Left ventricle myocardium superior (tissue), 1 donor: ENCODE results near the gene MRPS2. TPM values are rescaled to one million over a fixed set of nuclear protein-coding genes. Genes with fewer than 3 reads are reported as not detected.
"Not testable (repeated sequence)": the region's sequence is repeated elsewhere in the genome, so short reads cannot be mapped to it uniquely, and the experiment has no call there.

Source experiments
- ATAC-seq: fragments of 200-7000 bp; cut with Tn5 transposase; one replicate; pipeline ENCODE4 v1.9.1; 2020; ENCODE audit warnings: mild to moderate bottlenecking, moderate library complexity
- DNase-seq: peaks from one replicate; pipeline ENCODE4 v3.0.0-alpha.2; 2020
- intact Hi-C: fragments of 100-400 bp; cut with micrococcal nuclease; formaldehyde crosslinking; loops from one replicate; pipeline ENCODE4 v1.11.0; 2022
- long read RNA-seq: library from polyadenylated mRNA; unstranded; transcript quantifications from one replicate; pipeline ENCODE4 v2.0.0, GENCODE V29; 2021
- total RNA-seq: library from RNA; stranded (reverse); fragmentation: NEBNext Ultra II Directional; extraction: Animal tissue kit (Norgen Biotek cat#: 25700); gene quantifications from one replicate; pipeline ENCODE4 v1.2.1, GENCODE V29; 2021
- donor health status: DM: no; HTN: yes; CAD: no; lungs with severe emphysema.

Gene MRPS2
- 49.8 TPM for total RNA-seq
- long read RNA-seq, transcript MRPS2-201 (4 exons, 1,510 nt) = major isoform, 86 of 101 reads
- long read RNA-seq, partial matches to known transcripts = 5 of 101 reads
- long read RNA-seq, other reads (novel, unspliced or antisense) = 8 of 101 reads

DNA sequence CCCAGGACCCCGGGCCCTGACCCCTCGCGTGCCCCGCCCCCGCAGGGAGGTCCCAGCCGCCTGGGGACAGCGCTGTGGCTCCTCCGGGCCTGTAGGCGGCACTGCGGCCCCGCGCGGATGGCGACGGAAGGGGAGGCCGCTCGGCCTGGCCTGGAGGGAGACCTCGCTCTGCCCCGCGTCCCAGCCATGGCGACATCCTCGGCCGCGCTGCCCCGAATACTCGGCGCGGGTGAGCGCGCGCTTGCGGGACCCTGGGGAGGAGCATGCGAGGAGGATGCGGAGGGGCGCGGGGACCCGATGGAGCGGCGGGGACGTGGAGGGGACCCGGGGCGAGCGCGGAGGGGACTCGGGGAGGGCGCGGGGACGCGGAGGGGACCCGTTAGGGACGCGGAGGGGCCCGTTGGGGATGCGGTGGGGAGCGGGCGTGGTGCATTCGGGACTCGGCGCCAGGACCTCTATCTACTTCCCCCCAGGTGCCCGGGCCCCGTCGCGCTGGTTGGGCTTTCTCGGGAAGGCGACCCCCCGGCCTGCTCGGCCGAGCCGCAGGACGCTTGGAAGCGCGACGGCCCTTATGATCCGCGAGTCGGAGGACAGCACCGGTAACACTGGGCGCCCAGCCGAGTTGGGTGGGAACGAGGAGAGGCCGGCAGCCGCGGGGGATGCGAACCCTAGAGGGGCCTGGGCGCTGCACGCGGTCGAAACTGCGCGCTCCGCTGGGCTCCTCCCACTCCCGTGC lies at the start of gene MRPS2:
Gene MRPS2 (plus strand): TSS at position 158 of the 736 bp plus-strand sequence. CDS start 29 bp downstream, at position 187.
- intact Hi-C loops = no loop called here
- DNase-seq (peak; percentile 94), ATAC-seq (peak; percentile 97)

DNA sequence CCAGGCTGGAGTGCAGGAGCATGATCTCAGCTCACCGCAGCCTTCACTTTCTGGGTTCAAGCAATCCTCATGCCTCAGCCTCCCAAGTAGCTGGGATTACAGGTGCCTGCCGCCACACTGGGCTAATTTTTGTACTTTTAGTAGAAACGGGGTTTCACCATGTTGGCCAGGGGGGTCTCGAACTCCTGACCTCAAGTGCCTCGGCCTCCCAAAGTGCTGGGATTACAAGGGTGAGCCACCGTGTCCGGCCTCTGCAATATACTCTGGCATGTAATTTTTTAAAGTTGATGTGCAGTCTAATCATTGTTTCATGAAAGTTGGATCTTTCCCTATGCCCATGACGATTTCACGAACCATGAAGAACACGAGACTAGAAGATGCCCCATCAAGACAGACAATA lies 49.5 kb upstream of the MRPS2 start:
- intact Hi-C loops = no loop called here
- DNase-seq (no peak), ATAC-seq (no peak)

DNA sequence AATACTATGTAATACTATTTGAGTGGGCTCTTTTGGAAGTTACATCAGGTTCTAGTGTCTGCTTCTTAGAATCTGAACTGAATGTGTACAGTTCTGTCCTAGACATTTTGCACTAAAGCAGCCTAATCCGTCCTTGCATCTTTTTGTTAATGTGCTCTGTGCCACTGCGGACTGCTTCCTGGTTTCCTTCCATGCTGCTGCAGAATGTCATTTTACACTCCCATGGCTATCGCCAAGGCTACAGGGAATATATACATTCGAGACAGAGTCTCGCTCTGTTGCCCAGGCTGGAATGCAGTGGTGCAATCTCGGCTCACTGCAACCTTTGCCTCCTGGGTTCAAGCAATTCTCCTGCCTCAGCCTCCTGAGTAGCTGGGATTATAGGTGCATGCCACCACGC lies 48.6 kb upstream of the MRPS2 start:
- ATAC-seq, intact Hi-C loops, DNase-seq: not testable (repeated sequence)

- ATAC-seq (no peak), DNase-seq (no peak)
- intact Hi-C loops = no loop called here
Measured at GRCh38 chr9:135454737-135455136, 45.7 kb upstream of the MRPS2 start.

GRCh38 chr9:135455401-135456030 lies 45.0 kb upstream of the MRPS2 start:
- intact Hi-C loops = no loop called here
- no peak for ATAC-seq
- no peak for DNase-seq

DNA sequence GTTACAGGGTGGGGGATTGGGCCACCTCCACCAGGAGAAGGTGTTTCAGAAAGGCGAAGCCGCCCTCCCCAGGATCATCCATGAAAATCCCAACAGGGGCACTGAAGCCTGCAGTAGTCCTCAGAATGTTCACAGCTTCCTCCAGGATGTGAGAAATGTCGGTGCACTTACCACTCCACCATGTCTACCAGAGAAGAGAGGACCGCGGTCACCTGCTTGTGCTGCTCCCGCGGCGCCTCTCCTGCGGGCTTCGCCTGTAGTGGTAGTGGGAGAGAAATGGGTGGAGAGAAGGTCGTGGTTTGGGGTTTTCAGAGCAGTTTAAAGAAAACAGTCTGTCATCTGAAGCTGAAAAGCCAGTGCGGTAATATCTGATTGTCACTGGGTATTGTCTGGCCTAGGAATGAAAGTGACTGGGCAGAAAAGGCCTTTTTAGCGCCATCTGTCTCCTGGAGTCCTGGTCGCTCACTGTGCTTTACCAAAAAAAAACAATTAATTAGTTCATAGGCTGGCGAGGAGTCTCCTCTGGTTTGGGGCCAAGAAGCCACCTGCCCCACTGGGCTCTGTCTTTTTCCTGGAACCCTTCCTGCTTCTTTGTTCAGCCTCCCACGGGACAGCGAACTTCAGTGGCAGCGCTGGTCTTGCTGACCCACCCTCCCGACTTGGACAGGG lies 43.9 kb upstream of the MRPS2 start:
- intact Hi-C loops = no loop called here
- ATAC-seq (no peak), DNase-seq (no peak)

DNA sequence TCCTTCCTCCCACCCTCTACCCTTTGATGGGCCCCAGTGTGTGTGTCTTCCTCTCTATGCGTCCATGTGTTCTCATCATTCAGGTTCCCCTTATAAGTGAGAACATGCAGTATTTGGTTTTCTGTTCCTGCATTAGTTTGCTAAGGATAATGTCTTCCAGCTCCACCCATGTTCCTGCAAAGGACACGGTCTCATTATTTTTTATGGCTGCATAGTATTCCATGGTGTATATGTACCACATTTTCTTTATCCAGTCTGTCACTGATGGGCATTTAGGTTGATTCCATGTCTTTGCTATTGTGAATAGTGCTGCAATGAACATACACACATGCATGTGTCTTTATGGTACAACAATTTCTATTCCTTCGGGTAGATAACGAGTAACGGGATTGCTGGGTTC lies 42.0 kb upstream of the MRPS2 start:
- intact Hi-C loops, ATAC-seq: not testable (repeated sequence)

DNA sequence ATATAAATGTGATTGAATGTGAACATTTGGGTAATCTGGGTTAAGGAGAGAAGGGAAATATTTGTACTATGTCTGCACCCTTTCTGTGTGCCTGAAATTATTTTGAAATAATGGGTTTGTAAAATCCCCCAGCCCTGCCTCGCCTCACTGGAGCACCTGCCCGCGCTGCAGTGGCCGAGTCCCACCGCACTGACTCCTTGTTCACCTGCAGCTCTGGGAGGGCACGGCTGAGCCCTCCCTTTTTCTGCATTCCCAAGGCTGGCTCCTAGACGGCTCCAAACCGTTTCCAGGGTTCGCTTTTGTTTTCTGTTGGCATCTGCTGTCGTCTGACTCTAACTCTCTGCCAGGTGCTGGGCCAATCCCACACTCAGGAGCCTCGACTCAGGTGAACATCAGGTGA lies 38.5 kb upstream of the MRPS2 start:
- DNase-seq (no peak), ATAC-seq (no peak)
- intact Hi-C loops = no loop called here

More for the DNA sequence above, 42.0 kb upstream of the MRPS2 start:
- not testable (repeated sequence) for DNase-seq

DNA sequence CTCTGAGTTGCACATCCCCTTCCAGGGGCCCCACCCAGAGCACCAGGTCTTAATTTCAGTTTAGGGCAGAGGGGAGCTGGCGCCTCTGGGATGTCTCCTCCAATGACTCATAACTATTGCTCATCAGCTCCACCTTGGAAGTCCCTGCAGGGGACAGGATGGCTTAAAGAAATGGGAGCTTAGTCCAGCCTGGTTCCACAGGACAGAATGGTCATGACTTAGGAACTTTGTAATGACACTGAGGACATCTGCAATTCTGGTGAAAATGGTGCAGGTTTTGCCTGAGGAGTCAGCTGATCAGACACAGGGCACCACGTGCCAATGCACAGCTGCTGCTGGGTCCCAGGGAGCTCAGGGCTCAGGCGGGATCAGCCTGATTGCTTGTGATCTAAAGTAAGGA lies 37.3 kb upstream of the MRPS2 start:
- intact Hi-C loops = no loop called here
- ATAC-seq = no peak

GRCh38 chr9:135464181-135464580 lies 36.3 kb upstream of the MRPS2 start:
- intact Hi-C loops = no loop called here
- DNase-seq = no peak
- no peak for ATAC-seq

More for the DNA sequence above, 37.3 kb upstream of the MRPS2 start:
- no peak for DNase-seq

DNA sequence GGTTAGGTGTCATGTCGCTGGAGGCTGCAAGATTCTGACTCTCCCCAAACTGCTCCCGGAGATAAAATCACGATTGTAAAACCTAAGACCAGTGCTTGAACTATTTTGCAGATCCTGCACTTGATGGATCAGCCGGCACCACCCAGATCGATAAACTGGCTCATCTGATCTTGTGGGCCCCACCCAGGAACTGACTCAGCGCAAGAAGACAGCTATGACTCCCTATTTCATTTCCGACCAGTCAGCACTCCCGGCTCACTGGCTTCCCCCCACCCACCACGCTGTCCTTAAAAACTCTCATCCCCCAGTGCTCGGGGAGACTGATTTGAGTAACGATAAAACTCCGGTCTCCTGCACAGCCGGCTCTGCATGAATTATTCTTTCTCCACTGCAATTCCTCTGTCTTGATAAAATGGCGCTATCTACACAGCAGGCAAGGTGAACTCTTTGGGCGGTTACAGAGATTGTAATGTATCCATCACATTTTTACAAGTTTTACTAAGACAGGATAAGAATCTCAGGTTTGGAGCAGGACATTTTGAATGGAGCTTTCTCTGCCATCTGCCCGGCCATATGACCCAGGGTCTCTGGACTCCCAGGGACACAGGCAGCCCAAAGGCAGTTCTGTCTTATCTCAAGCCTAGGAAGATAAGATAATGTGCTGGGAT lies 31.5 kb upstream of the MRPS2 start:
- DNase-seq (no peak), ATAC-seq (no peak)
- intact Hi-C loops = no loop called here

DNA sequence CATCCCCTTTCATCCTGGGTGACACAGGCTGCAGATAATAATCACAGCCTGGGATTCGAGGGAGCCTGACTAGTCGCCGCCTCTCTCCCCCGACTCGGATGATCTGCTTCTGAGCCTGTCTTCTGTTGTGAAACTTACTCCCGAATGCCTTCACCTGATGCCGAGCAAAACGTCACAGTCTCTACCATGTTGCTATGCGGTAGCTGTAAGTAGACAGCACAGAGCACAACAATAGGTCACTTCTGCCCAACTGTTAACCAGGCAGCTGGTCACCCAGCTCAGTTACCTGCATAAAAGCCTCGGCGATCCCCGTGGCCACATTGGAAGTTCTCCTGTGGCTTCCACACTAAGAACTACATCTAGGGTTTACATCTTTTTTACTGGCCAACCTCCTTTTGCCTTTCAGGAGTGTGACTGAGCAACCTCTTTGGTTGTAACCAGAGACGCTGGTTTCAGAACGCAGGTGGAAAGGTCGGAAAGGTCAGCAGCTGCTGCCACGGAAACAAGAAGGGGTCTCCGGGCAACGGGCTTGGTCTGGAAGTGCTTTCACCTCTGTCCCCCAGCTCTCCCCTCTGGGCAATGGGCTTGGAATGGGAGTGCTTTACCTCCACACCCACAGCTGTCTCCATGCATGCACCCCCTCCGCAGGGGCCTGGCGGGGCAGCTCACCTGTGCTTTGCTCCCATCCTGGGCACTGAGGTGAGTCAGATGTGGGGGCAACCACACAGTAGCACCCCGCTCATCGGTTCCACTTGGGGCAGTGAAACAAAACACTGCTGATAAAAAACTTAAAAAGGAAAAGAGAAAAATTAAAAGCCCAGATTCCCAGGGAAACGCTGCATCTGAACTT lies 28.5 kb upstream of the MRPS2 start:
- DNase-seq (no peak), ATAC-seq (no peak)
- intact Hi-C loops = no loop called here

- intact Hi-C loops = no loop called here
- ATAC-seq = no peak
- DNase-seq = no peak
Measured at GRCh38 chr9:135473972-135474543, 26.4 kb upstream of the MRPS2 start.

DNA sequence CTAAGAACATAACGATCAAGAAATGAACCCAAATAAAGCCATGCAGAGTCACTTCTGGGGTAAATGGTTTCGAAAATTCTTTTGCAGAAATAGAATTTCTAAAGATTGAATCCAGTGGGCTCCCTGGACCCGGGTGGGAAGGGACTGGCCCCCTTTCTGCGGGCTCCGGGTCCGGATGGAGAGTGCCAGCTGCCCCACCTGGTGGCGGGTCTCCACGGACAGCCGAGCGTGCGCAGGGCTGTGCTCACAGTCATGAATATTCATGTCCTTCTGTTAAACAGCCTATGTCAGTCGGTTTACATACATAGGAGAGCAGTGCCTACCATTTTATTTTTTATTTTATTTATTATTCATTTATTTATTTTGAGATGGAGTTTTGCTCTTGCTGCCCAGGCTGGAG lies 25.6 kb upstream of the MRPS2 start:
- intact Hi-C loops = no loop called here
- ATAC-seq (no peak), DNase-seq (no peak)

- ATAC-seq = no peak
- intact Hi-C loops = no loop called here
- DNase-seq = no peak
Measured at GRCh38 chr9:135476561-135477355, 23.7 kb upstream of the MRPS2 start.

DNA sequence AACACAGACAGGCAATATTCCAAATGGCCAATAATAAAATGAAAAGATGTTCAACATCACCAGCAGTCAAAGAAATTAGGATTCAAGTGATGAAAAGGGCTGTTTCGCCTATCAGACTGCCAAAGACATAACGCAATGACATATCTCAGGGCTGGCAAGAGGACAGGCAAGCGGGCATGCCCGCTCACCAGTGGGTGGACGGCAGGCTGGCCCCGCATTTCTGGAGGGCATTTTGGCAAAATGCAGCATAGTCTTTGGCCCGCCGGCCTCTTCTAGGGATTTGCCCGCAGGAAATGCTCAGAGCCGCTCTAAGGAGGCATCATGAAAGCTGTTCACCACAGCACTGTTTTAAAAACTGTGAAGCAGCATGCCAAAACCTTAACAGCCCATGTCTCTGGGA lies 22.3 kb upstream of the MRPS2 start:
- no peak for DNase-seq
- intact Hi-C loops = no loop called here
- ATAC-seq = no peak

- intact Hi-C loops = no loop called here
- DNase-seq (peak; percentile 60), ATAC-seq (peak; percentile 60)
Measured at GRCh38 chr9:135478829-135479468, 21.5 kb upstream of the MRPS2 start.
